SJCRH30 (cell line): ENCODE measurements around the gene HOXD12. TPM values are rescaled to one million over a fixed set of nuclear protein-coding genes. Genes with fewer than 3 reads are reported as not detected.

Source experiments
- DNase-seq, 2 experiments: peaks; one replicate each; pipeline ENCODE4 v3.0.0-alpha.2; 2015 to 2020
- H3K27ac ChIP-seq: fragments of 250-450 bp; sonication (Bioruptor Pico); 2 replicates; pipeline ENCODE4 v1.5.1; 2020; ENCODE audit warnings: mild to moderate bottlenecking, moderate library complexity
- H3K27me3 ChIP-seq: fragments of 250-450 bp; sonication (Bioruptor Pico); 2 replicates; pipeline ENCODE4 v1.5.1; 2020; ENCODE audit warnings: mild to moderate bottlenecking, moderate library complexity
- H3K36me3 ChIP-seq: fragments of 250-450 bp; sonication (Bioruptor Pico); 2 replicates; pipeline ENCODE4 v1.5.1; 2020; ENCODE audit warnings: mild to moderate bottlenecking, moderate library complexity
- H3K4me1 ChIP-seq: fragments of 250-450 bp; sonication (Bioruptor Pico); 2 replicates; pipeline ENCODE4 v1.5.1; 2020; ENCODE audit warnings: mild to moderate bottlenecking, moderate library complexity
- H3K4me3 ChIP-seq: fragments of 250-450 bp; sonication (Bioruptor Pico); 2 replicates; pipeline ENCODE4 v1.5.1; 2020; ENCODE audit warnings: mild to moderate bottlenecking, moderate library complexity
- H3K9me3 ChIP-seq: fragments of 250-450 bp; sonication (Bioruptor Pico); replicated peaks from 2 replicates; pipeline ENCODE4 v1.5.1; 2020; ENCODE audit warnings: mild to moderate bottlenecking, moderate library complexity
- total RNA-seq: library from RNA; depleted of rRNA; stranded (reverse); fragments of >200 nt; shearing (Covaris generic); gene quantifications from 2 replicates; pipeline ENCODE4 v1.2.3, GENCODE V29; 2014

HOXD12 gene
- total RNA-seq, 1 experiment from 2014 or later: 0.10 TPM

DNA sequence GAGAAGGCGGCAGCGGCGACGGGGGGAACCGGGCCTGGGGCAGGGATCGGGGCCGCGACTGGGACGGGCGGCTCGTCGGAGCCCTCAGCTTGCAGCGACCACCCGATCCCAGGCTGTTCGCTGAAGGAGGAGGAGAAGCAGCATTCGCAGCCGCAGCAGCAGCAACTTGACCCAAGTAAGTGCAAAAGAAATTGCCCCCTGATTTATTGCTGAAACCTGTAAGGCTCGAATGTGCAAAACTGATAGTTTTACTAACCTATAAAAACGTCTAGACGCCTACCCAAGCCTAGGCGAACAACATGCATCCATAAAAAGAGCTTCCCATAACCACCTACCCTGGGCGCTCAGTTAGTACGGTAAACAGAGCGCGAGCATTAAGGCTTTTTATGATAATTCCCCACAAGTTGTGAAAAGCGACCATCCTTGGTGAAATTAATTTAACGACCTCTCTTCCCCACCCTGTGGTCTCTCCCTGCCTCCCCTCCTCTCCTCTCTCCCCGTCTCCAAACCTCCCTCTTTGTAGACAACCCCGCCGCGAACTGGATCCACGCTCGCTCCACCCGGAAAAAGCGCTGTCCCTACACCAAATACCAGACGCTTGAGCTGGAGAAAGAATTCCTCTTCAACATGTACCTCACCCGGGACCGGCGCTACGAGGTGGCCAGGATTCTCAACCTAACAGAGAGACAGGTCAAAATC lies 24.0 kb downstream of the HOXD12 start:
- Histone ChIP-seq H3K4me3 (peak overlapping the region; percentile 80), H3K36me3 (no peaks in the 10 kb centered on the region), H3K27ac (no peak overlapping the region; the same call in 1 of the 2 replicates), H3K4me1 (no peaks in the 10 kb centered on the region), H3K27me3 (no peaks in the 10 kb centered on the region), H3K9me3 (no peaks in the 10 kb centered on the region)
- no peak for DNase-seq

DNA sequence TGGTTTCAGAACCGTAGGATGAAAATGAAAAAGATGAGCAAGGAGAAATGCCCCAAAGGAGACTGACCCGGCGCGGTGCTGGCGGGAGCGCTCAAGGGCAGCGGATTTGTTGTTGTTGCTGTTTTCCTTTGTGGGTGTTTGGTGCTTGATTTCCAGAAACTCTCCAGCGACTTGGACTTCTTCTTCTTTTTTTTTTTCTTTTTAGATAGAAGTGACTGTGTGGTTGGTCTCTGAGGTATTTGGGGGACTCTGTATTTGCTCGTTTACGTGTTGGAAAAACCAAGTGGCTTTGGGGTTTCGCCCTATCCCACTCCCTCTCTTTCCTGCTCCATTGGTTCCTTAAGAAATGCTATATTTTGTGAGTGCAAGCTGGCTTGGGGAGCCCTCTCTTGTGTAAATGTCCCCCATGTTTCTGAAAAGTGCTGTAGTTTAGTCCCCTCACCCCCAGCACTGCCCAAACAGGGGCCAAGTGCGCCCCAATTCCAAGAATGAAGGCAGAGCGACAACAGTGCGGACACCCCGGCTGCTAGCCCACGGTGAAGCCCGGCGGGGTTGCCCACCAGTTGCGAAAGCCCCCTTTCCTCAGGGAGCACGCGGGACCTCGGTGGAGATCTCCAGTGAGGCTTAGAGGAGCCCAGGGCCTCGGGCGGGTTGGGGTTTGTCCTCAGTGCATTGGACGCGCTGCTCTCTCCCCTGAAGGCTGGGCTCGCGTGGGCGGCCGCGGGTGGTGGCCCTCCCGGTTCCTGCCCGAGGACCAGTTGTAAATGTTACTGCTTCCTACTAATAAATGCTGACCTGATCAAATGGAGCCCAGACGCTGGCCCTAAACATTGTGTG lies 24.7 kb downstream of the HOXD12 start:
- Histone ChIP-seq H3K9me3 (no peaks in the 10 kb centered on the region), H3K4me3 (no peak overlapping the region), H3K4me1 (no peaks in the 10 kb centered on the region), H3K27me3 (no peaks in the 10 kb centered on the region), H3K36me3 (no peaks in the 10 kb centered on the region), H3K27ac (no peak overlapping the region)
- DNase-seq: no peak

DNA sequence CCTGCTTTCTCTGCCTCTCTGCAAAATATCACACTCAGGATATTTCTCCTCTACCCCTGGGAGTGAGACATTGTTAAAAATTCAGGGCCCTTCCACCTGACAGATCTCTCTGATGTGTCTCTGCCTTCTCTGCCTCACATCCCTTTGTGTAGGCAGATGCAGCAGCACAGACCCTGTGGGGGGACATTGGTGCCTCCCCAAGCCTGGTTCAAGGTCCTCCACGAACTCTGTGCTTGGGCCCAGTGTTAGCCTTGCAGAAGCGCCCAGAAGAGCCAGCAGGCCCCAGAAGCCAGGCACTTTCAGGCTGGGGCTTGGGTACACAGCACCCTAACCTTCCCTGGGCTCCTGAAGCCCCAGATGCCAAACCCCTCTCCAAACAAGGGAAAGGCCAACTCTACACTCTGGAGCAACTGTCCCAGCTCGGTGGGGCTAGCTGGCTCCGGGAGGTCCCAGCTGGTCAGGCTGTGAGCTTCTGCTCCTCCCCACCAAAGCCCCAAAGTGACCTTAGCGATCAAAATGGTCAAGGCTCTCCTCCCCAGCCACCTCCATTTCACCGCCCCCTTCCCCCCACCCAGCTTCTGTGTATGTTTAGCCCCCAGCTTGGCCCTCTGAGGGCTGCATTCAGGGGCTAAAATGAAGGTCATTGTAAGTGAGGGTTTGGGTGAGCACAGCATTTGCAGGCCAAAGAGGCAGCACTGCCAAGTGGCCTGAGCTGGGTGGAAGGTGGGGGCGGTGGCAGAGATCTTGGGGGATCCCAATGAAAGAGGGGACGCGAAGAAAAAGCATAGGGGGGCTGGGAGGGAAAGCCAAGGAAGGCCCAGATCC lies 25.6 kb downstream of the HOXD12 start:
- Histone ChIP-seq H3K27ac (no peak overlapping the region), H3K27me3 (no peaks in the 10 kb centered on the region), H3K4me1 (no peaks in the 10 kb centered on the region), H3K4me3 (no peak overlapping the region), H3K36me3 (no peaks in the 10 kb centered on the region), H3K9me3 (no peaks in the 10 kb centered on the region)
- DNase-seq: no peak

DNA sequence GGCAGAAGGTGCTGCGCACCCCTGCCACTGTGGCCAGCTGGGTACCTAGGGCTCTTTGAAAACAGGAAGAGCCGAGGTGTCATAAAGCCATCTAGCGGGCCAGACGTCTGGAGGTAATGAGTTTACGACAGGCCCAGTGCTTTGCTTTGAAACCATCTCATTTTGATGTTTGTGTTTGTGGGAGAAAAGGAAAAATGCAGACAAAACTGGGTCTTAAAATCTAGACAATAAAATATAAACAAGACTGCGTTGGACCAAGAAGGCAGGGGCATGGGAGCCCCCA lies 26.1 kb downstream of the HOXD12 start:
- H3K4me3 ChIP-seq: no peak overlapping the region
- no peaks in the 10 kb centered on the region for H3K36me3 ChIP-seq
- no peak overlapping the region for H3K27ac ChIP-seq
- H3K4me1 ChIP-seq: no peaks in the 10 kb centered on the region
- DNase-seq: no peak
- no peaks in the 10 kb centered on the region for H3K27me3 ChIP-seq
- H3K9me3 ChIP-seq: no peaks in the 10 kb centered on the region

DNA sequence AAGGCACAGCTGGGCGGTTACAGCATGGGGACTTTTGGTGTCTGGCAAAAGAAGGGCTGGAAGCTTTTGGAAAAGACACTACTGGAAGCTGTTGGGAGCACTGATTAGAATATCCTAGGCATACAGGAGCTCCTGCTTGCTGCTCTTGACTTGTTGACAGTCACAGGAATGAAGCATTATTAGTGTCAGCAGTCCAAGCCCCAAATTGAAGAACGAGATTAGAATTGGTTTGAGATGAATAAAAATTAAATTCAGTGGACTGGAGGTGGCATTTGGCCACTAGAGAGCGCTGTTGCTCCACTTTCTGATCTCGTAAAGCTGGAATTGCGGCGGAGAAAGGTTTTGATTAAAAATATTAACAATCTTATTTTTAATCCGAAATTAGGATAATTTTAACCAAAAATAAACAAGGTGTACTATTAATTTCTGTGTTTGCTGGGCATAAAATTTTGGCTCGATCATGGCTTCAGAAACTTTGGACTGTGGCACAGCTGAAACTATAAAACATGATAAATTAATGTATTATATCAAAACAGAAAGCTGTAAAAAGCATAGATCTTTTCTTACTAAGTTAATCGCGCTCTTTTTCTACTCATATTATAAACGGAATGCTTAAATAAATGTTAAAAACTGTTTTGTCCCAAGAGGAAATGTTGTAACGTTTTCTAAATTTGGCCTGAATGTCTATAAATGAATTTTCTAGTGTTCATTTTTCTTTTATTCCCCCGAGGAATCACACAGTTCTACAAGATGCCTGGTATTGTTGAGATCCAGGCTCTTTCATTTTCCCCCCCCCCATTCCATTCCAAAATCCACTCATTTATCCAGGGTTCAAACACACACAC lies 27.6 kb downstream of the HOXD12 start:
- Histone ChIP-seq H3K27ac (no peak overlapping the region), H3K36me3 (no peaks in the 10 kb centered on the region), H3K4me3 (no peak overlapping the region), H3K27me3 (no peaks in the 10 kb centered on the region), H3K9me3 (no peaks in the 10 kb centered on the region), H3K4me1 (no peaks in the 10 kb centered on the region)
- peak; percentile 44 to 75 for DNase-seq

DNA sequence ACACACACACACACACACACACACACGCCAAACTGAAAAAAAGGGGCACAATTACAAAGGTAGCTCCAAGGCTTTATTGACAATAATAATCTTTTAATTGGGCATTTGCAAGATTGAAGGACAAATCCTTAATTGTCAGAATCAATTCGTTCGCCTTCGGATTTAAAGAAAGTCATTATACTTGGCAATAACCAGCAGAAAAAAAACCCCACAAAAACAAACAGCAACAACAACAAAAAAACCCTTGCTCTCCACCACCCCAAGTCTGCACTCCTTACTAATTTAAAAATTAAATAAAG lies 28.1 kb downstream of the HOXD12 start:
- DNase-seq: no peak
- H3K4me3 ChIP-seq: no peak overlapping the region
- H3K4me1 ChIP-seq: peaks cover under 1% of the 10 kb centered on the region; the same call in 1 of the 2 replicates
- no peaks in the 10 kb centered on the region for H3K36me3 ChIP-seq
- H3K27ac ChIP-seq: no peak overlapping the region
- no peaks in the 10 kb centered on the region for H3K9me3 ChIP-seq
- H3K27me3 ChIP-seq: no peaks in the 10 kb centered on the region

DNA sequence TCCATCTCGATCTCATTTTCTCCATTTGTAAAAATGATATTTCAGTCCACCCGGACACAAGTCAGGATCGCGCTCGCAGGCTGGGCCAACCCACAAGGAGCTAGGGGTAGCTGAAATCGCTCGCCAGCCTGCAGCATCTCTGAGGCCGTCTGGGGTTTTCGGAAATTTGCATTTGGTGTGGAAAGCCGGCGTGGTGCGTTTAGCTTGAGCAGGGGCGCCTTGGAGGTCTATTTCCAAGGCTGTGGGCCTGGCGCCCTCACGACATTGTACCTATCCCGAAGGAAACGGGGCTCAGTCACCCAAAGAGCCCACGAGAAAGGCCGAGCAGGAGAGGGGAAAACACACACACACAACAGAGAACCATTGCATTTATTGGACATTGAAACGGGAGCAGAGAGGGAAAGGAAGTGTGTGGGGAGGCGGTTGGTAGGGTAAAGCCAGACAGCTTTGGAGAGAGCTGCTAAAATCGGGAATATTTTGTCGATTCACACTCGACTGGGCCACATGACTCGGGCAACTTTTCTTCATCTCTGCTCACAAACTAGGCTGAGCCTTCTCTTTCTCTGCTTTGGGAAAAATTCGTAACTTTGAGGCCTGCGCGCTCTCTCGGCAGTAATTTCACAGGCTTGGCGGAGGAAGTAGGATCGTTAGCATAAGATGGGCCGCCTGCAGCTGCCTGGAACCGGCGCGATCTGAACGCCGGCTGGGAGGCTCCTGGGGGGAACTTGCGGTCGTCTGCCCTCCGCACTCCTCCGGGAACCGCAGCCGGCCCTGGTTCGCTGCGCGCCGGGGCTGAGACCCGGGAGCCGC lies 28.8 kb downstream of the HOXD12 start:
- H3K9me3 ChIP-seq: no peaks in the 10 kb centered on the region
- no peaks in the 10 kb centered on the region for H3K27me3 ChIP-seq
- no peak for DNase-seq
- no peak overlapping the region for H3K4me3 ChIP-seq
- H3K36me3 ChIP-seq: no peaks in the 10 kb centered on the region
- peaks cover 7% of the 10 kb centered on the region; the same call in 1 of the 2 replicates for H3K4me1 ChIP-seq
- H3K27ac ChIP-seq: no peak overlapping the region

DNA sequence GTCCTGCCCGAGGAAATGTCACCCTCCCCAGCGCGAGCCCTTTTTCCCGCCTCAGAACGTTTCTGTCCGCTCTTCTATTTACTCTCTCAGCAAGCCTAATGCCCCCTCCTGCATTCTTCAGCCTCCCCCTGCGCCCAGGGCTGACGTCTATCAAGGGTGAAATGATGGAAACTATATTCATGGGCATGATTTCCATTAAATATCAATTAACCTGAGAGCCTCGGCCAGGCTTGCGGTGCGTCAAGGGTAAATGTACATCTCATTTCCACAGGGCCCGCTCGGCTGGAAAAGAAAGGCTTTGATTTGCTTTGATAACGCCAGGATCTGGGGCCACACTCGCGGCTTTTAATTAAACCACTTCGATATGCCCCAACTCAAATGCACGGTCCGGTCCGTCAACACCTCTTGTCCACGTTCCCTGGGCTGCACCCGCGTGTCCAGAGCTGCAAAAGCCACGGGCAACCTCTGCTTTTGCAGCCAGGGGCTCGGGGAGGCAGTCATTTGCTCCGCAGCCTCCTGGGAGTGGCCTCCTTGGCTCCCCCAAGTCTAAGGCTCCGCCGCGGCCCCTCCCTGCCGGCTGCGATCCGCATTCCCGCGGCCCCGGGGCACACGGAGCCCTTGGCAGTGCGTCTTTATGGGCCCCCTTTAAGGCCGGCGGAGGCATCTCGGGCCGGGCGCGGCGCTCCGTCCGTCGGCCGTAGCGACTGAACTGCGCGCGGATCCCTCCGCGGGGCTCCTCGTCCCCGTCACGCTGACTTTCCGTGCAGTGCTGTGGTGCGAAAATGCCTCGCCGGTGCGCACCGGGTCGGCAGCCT lies 29.6 kb downstream of the HOXD12 start, which contains the start of gene HOXD8:
Gene HOXD8 (plus strand): TSS at position 724 of the 815 bp plus-strand sequence. CDS start 662 bp downstream, outside the sequence.
- no peaks in the 10 kb centered on the region for H3K27me3 ChIP-seq
- no peak within 1 kb of the TSS; the same call in 1 of the 2 replicates for H3K27ac ChIP-seq
- DNase-seq: peak; percentile 80 to 85

DNA sequence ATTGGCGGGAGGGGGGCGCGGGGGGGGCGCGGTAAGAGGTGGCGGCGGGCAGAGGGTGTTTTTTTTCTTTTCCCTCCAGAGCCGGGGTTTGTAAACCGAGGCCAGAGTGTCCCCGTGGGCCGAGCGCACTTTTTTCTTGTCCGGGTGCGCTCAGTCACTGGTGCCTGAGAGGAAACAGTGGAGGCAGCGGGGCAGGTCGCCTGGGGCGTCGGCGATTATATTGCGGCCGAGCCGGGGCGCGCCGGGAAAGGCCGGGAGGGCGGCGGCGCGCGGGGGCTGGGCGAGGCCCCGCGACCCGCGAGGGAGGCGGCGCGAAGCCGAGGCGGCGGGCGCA lies 30.2 kb downstream of the HOXD12 start:
- H3K9me3 ChIP-seq: no peaks in the 10 kb centered on the region
- H3K27me3 ChIP-seq: no peaks in the 10 kb centered on the region
- peak overlapping the region; percentile 73 for H3K4me3 ChIP-seq
- DNase-seq: peak; percentile 51 to 66
- H3K27ac ChIP-seq: no peak overlapping the region
- no peaks in the 10 kb centered on the region for H3K36me3 ChIP-seq
- H3K4me1 ChIP-seq: peaks cover 11% of the 10 kb centered on the region; the same call in 1 of the 2 replicates

More for the DNA sequence above, 29.6 kb downstream of the HOXD12 start, which contains the start of gene HOXD8:
- no peaks in the 10 kb centered on the region for H3K36me3 ChIP-seq
- H3K9me3 ChIP-seq: no peaks in the 10 kb centered on the region
- H3K4me1 ChIP-seq: peaks cover 11% of the 10 kb centered on the region; the same call in 1 of the 2 replicates
- peak within 1 kb of the TSS; percentile 73 for H3K4me3 ChIP-seq

DNA sequence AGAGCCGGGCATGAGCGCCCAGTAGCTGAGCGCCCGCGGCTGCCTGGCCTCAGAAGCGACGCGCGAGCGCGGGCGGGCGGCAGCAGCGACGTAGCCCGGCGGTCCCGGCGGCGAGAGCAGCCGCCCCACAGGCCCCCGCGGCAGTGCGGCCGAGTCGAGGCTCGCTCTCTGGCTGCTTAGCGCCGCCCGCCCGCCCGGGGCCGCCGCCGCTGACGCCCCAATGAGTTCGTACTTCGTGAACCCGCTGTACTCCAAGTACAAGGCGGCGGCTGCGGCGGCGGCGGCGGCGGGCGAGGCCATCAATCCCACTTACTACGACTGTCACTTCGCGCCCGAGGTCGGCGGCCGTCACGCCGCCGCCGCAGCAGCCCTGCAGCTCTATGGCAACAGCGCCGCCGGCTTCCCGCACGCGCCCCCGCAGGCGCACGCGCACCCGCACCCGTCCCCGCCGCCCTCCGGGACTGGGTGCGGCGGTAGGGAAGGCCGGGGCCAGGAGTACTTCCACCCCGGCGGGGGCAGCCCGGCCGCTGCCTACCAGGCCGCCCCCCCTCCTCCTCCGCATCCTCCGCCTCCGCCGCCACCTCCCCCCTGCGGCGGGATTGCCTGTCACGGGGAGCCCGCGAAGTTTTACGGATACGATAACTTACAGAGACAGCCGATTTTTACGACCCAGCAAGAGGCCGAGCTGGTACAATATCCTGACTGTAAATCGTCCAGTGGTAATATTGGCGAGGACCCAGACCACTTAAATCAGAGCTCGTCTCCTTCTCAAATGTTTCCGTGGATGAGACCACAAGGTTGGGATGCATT lies 30.8 kb downstream of the HOXD12 start:
- H3K4me1 ChIP-seq: peaks cover 11% of the 10 kb centered on the region; the same call in 1 of the 2 replicates
- H3K9me3 ChIP-seq: no peaks in the 10 kb centered on the region
- H3K4me3 ChIP-seq: peak overlapping the region; percentile 73
- no peak overlapping the region; the same call in 1 of the 2 replicates for H3K27ac ChIP-seq
- H3K27me3 ChIP-seq: no peaks in the 10 kb centered on the region
- DNase-seq: peak; percentile 52 to 53
- no peaks in the 10 kb centered on the region for H3K36me3 ChIP-seq

DNA sequence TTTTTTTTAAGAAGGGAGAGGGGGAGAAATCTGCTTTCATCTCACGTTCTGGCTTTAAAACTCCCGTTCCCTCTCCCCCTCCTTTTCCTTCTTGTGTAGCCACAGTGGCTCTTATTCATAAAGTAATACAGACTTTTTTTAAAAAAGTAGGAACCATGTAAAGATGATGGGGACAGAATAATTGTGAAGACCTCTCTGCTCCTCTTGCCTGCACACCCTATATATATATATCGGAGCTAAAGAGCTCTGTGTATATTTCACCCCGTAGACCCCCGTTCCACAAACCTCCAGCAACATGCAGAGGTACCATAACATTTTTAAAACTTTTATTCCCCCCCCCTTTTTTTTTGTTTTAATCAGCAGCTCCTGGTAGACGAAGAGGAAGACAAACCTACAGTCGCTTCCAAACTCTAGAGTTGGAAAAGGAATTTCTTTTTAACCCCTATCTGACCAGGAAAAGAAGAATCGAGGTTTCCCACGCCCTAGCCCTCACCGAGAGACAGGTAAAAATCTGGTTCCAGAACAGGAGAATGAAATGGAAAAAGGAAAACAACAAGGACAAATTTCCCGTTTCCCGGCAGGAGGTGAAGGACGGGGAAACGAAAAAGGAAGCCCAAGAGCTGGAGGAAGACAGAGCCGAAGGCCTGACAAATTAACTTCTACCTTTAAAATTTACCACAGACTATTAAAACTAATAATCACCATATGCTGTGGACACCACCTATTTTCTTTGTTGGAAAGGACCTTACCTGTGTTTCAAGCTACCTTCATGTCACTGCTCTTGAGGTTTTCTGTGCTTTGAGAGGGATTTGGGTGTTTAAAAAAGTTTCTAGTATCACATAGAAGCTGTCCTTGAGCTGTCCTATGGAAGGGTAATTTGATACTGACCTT lies 31.6 kb downstream of the HOXD12 start:
- H3K4me3 ChIP-seq: peak overlapping the region; percentile 73
- no peak for DNase-seq
- H3K27ac ChIP-seq: no peak overlapping the region
- no peaks in the 10 kb centered on the region for H3K36me3 ChIP-seq
- no peaks in the 10 kb centered on the region for H3K9me3 ChIP-seq
- H3K27me3 ChIP-seq: no peaks in the 10 kb centered on the region
- peaks cover 11% of the 10 kb centered on the region; the same call in 1 of the 2 replicates for H3K4me1 ChIP-seq

DNA sequence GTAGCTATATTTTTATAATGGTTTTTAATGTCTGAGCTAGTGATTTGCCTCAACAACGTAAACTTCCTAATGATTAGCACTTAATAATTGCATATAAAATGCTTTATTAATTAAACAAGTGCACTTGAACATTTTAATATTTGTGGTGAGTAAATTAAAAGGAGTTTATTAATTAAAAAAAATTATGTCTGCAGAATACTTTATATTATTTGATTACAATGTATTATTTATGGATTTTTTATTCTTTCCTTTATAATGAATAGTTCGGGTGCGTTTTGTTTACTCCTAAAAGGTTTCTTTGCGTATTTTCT lies 32.2 kb downstream of the HOXD12 start:
- no peaks in the 10 kb centered on the region for H3K9me3 ChIP-seq
- H3K4me3 ChIP-seq: peak overlapping the region; percentile 42
- peaks cover 11% of the 10 kb centered on the region; the same call in 1 of the 2 replicates for H3K4me1 ChIP-seq
- H3K36me3 ChIP-seq: no peaks in the 10 kb centered on the region
- H3K27me3 ChIP-seq: no peaks in the 10 kb centered on the region
- H3K27ac ChIP-seq: no peak overlapping the region
- no peak for DNase-seq
